ENCODE measurements around the gene SLC4A11.

DNA sequence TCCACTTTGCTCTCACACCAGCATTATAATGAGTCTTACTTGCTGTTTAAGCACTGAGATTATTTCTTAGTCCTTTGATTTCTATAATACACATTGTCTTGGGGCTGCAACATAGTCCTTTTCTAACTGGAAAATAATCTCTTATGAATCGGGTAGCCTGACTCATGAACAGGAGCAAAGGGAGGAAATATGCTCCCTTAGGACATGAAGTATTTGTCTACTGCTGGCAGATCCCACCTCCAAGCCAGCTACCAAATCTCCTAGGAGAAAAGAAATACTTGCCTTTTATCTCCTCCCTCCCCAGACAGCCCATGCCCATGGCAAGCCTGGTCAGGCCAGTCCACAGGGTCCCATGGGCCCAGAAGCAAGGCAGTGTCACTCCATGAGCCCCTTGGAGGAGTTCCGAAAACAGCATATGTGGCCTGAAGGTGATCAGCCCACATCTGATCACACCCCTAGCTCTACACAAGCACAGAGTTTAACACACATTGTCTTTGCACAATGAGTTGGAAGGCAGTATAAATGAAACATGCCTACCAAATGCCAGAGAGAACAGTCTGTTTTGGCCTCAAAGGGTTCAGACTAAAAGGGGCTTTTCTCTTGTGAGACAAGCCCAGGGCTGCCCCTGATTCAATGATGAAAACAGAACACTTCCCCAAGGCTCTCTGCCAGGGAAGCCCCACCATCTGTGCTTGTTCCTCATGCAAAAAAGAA is 37.1 kb upstream of the SLC4A11 start:
- TF ChIP-seq, protein P1, sequence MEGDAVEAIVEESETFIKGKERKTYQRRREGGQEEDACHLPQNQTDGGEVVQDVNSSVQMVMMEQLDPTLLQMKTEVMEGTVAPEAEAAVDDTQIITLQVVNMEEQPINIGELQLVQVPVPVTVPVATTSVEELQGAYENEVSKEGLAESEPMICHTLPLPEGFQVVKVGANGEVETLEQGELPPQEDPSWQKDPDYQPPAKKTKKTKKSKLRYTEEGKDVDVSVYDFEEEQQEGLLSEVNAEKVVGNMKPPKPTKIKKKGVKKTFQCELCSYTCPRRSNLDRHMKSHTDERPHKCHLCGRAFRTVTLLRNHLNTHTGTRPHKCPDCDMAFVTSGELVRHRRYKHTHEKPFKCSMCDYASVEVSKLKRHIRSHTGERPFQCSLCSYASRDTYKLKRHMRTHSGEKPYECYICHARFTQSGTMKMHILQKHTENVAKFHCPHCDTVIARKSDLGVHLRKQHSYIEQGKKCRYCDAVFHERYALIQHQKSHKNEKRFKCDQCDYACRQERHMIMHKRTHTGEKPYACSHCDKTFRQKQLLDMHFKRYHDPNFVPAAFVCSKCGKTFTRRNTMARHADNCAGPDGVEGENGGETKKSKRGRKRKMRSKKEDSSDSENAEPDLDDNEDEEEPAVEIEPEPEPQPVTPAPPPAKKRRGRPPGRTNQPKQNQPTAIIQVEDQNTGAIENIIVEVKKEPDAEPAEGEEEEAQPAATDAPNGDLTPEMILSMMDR (conservative IDR thresholded peaks at IDR 0.05; ENCODE audit: low read depth, low read length), result no peak
- no peak for TF ChIP-seq EZH2 (IDR thresholded peaks at IDR 0.05; ENCODE audit: borderline replicate concordance, low read depth, low read length, poor library complexity, severe bottlenecking)

Measured in A673 (cell line).